Measurements from ENCODE around the gene MAGEF1. TPM values are rescaled to one million over a fixed set of nuclear protein-coding genes. Genes with fewer than 3 reads are reported as not detected.

MAGEF1 gene
- total and polyA plus RNA-seq, 9 of the 15 experiments (the other 6 are each of a cell fraction or from before 2014, with no cell fraction given), result 1.5 to 39.1 (median 19.8) TPM

DNA sequence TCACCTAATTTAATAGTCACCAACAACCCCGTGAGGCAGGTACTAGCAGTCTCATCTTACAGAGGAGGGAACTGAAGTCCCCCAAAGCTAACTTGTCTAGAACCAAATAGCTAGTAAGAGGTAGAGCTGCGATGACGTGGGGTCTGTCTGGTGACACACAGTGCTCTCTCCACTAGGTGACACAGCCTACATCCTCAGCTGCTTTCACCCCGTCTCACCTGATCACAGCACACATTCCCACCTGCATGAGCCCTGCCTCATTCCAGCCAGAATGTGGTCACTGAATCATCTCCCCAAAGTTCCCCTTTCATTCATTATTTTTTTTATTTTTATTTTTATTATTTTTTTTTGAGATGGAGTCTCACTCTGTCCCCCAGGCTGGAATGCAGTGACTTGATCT lies 21.3 kb upstream of the MAGEF1 start:
- in situ Hi-C loops (cut with MboI), result no loop called here
- FAIRE-seq, result no peak
- POLR2A ChIA-PET, result interaction anchor here (1.1 kb wide), 1 partner anchor 10 kb away, joined by 4 read pairs; no protein-coding TSS in a partner anchor
- DNase-seq (ENCODE audit: extremely low read depth in 1 of 4, low spot score in 3 of 4), result no peak
- Histone ChIP-seq H3K9me3 (replicated peaks; ENCODE audit: control insufficient read depth, insufficient read depth, low read depth, low read length) (no peaks in the 10 kb centered on the region), H3K4me3 (no peak overlapping the region), H3K4me2 (ENCODE audit: insufficient read depth, low read length) (no peak overlapping the region), H3K27me3 (ENCODE audit: control insufficient read depth in 2 of 2, insufficient read depth in 2 of 2, low read length in 2 of 2) (peaks cover 21 to 37% of the 10 kb centered on the region in 2 experiments; a peak in 4 of 5 replicates), H3K9ac (ENCODE audit: insufficient read depth in 1 of 2, low read depth in 2 of 2, low read length in 2 of 2) (no peak overlapping the region), H3K9me1 (ENCODE audit: control insufficient read depth, insufficient read depth, low read length) (no peaks in the 10 kb centered on the region), H3K79me2 (ENCODE audit: control insufficient read depth, insufficient read depth, low read length) (no peaks in the 10 kb centered on the region), H3K36me3 (ENCODE audit: control insufficient read depth, insufficient read depth, low read length) (no peaks in the 10 kb centered on the region), H3K27ac (ENCODE audit: extremely low read depth, low read depth, low read length) (no peak overlapping the region), H3K4me1 (replicated peaks in 1 of 2; ENCODE audit: control insufficient read depth in 2 of 2, insufficient read depth in 2 of 2, low read length in 2 of 2) (peaks cover 0 to 5% of the 10 kb centered on the region in 2 experiments; a peak in 3 of 5 replicates), H4K20me1 (replicated peaks; ENCODE audit: control insufficient read depth, insufficient read depth, low read length) (no peaks in the 10 kb centered on the region), H2AFZ (ENCODE audit: low read depth, low read length) (no peak overlapping the region)
- TF ChIP-seq ZNF431 (CRISPR knock-in tag; IDR thresholded peaks at IDR 0.05) (no peak), ZNF354B (CRISPR knock-in tag; IDR thresholded peaks at IDR 0.05) (no peak), KAT2B (IDR thresholded peaks at IDR 0.05; ENCODE audit: low read depth, low read length) (no peak), LEF1 (IDR thresholded peaks at IDR 0.05) (no peak), FOXJ3 (CRISPR knock-in tag; IDR thresholded peaks at IDR 0.05) (no peak), SMARCA4 (IDR thresholded peaks at IDR 0.05) (no peak), WHSC1 (IDR thresholded peaks at IDR 0.05; ENCODE audit: low read length) (no peak), SUPT5H (IDR thresholded peaks at IDR 0.05) (no peak), HDGF (IDR thresholded peaks at IDR 0.05) (no peak), RB1 (IDR thresholded peaks at IDR 0.05; ENCODE audit: low read depth) (no peak)
- TF ChIP-seq, protein P1, sequence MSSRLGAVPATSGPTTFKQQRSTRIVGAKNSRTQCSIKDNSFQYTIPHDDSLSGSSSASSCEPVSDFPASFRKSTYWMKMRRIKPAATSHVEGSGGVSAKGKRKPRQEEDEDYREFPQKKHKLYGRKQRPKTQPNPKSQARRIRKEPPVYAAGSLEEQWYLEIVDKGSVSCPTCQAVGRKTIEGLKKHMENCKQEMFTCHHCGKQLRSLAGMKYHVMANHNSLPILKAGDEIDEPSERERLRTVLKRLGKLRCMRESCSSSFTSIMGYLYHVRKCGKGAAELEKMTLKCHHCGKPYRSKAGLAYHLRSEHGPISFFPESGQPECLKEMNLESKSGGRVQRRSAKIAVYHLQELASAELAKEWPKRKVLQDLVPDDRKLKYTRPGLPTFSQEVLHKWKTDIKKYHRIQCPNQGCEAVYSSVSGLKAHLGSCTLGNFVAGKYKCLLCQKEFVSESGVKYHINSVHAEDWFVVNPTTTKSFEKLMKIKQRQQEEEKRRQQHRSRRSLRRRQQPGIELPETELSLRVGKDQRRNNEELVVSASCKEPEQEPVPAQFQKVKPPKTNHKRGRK (tag; IDR thresholded peaks at IDR 0.05), result no peak
- TF ChIP-seq, protein P2, sequence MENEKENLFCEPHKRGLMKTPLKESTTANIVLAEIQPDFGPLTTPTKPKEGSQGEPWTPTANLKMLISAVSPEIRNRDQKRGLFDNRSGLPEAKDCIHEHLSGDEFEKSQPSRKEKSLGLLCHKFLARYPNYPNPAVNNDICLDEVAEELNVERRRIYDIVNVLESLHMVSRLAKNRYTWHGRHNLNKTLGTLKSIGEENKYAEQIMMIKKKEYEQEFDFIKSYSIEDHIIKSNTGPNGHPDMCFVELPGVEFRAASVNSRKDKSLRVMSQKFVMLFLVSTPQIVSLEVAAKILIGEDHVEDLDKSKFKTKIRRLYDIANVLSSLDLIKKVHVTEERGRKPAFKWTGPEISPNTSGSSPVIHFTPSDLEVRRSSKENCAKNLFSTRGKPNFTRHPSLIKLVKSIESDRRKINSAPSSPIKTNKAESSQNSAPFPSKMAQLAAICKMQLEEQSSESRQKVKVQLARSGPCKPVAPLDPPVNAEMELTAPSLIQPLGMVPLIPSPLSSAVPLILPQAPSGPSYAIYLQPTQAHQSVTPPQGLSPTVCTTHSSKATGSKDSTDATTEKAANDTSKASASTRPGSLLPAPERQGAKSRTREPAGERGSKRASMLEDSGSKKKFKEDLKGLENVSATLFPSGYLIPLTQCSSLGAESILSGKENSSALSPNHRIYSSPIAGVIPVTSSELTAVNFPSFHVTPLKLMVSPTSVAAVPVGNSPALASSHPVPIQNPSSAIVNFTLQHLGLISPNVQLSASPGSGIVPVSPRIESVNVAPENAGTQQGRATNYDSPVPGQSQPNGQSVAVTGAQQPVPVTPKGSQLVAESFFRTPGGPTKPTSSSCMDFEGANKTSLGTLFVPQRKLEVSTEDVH (IDR thresholded peaks at IDR 0.05; ENCODE audit: low read depth, partially characterized antibody), result no peak
- WGBS (ENCODE audit: insufficient coverage, low coverage, missing lambda C conversion rate), result 0% methylated on average over 4 of the region's 4 CpGs
- intact Hi-C loops (cut with micrococcal nuclease), result no loop called here
- peak; percentile 41; the same call in 1 of the 3 replicates for ATAC-seq
- BruUV-seq (replicated peaks), result no TSS peak
- CTCF ChIA-PET (ENCODE audit: low intra/inter-chr PET ratio), result interaction anchor here (0.7 kb wide), 1 partner anchor 45 kb away, joined by 3 read pairs; no protein-coding TSS in a partner anchor
